Karpas-422 (cell line): ENCODE results near the gene PUM1. TPM values are rescaled to one million over a fixed set of nuclear protein-coding genes. Genes with fewer than 3 reads are reported as not detected.
"Not testable (repeated sequence)": the region's sequence is repeated elsewhere in the genome, so short reads cannot be mapped to it uniquely, and the experiment has no call there.

Experiments used
- DNase-seq: peaks from one replicate; pipeline ENCODE4 v3.0.0-alpha.2; 2015
- H2AFZ ChIP-seq: fragments of 200-600 bp; sonication (generic); 2 replicates; pipeline ENCODE4 v1.6.1; 2014; ENCODE audit warnings: antibody characterized with exemption, low read length, mixed read lengths
- H3K27ac ChIP-seq: fragments of 200-600 bp; sonication (generic); 2 replicates; pipeline ENCODE4 v1.5.1; 2014; ENCODE audit warnings: mild to moderate bottlenecking, low read length, moderate library complexity
- H3K27me3 ChIP-seq: fragments of 200-600 bp; sonication (generic); 2 replicates; pipeline ENCODE4 v1.6.1; 2014; ENCODE audit warnings: low read length, mixed read lengths
- H3K36me3 ChIP-seq: fragments of 200-600 bp; sonication (generic); 2 replicates; pipeline ENCODE4 v1.6.1; 2014; ENCODE audit warnings: low read length, mixed read lengths; ENCODE audit not compliant: insufficient read depth
- H3K4me1 ChIP-seq: fragments of 200-600 bp; sonication (generic); 2 replicates; pipeline ENCODE4 v1.6.1; 2014; ENCODE audit warnings: mild to moderate bottlenecking, low read length, mixed read lengths
- H3K4me2 ChIP-seq: fragments of 200-600 bp; sonication (generic); 2 replicates; pipeline ENCODE4 v1.6.1; 2014; ENCODE audit warnings: low read length, low read depth, mild to moderate bottlenecking; ENCODE audit not compliant: poor library complexity, severe bottlenecking
- H3K4me3 ChIP-seq: fragments of 200-600 bp; sonication (generic); 2 replicates; pipeline ENCODE4 v1.5.1; 2014; ENCODE audit warnings: mild to moderate bottlenecking, antibody characterized with exemption, low read length, mixed read lengths
- H3K79me2 ChIP-seq: fragments of 200-600 bp; sonication (generic); 2 replicates; pipeline ENCODE4 v1.6.1; 2014; ENCODE audit warnings: mild to moderate bottlenecking, low read length, mixed read lengths
- H3K9ac ChIP-seq: fragments of 200-600 bp; sonication (generic); 2 replicates; pipeline ENCODE4 v1.6.0; 2014; ENCODE audit warnings: low read length
- H3K9me2 ChIP-seq: fragments of 200-600 bp; sonication (generic), shearing (Covaris generic); replicated peaks from 2 replicates; pipeline ENCODE4 v1.6.0; 2014; ENCODE audit warnings: mild to moderate bottlenecking, low read length, moderate library complexity; ENCODE audit not compliant: insufficient read depth
- H3K9me3 ChIP-seq: fragments of 300-700, 200-600 bp; sonication (generic); 2 replicates; pipeline ENCODE4 v1.6.1; 2014; ENCODE audit warnings: low read length, mixed read lengths
- H4K20me1 ChIP-seq: fragments of 200-600 bp; sonication (generic); 2 replicates; pipeline ENCODE4 v1.6.1; 2014; ENCODE audit warnings: mild to moderate bottlenecking, antibody characterized with exemption, low read length, low read depth; ENCODE audit not compliant: insufficient read depth
- total RNA-seq: library from RNA; depleted of rRNA; stranded (reverse); fragments of >200 nt; shearing (Covaris generic); gene quantifications from 2 replicates; pipeline ENCODE4 v1.2.3, GENCODE V29; 2014; ENCODE audit warnings: low replicate concordance

Gene PUM1
- total RNA-seq, 1 experiment from 2014 or later = 96.2 TPM

- no peaks in the 10 kb centered on the region for H3K9me2 ChIP-seq
- DNase-seq = no peak
- H3K36me3 ChIP-seq = peaks cover 55% of the 10 kb centered on the region
- no peaks in the 10 kb centered on the region for H3K4me1 ChIP-seq
- no peak overlapping the region for H3K9ac ChIP-seq
- H3K79me2 ChIP-seq = peaks cover 99% of the 10 kb centered on the region
- H3K9me3 ChIP-seq = no peaks in the 10 kb centered on the region
- H2AFZ ChIP-seq = no peak overlapping the region
- peaks cover 73% of the 10 kb centered on the region for H4K20me1 ChIP-seq
- no peak overlapping the region for H3K4me3 ChIP-seq
- H3K27me3 ChIP-seq = no peaks in the 10 kb centered on the region
- no peak overlapping the region for H3K27ac ChIP-seq
- H3K4me2 ChIP-seq = no peak overlapping the region
These were observed 22.9 kb downstream of the PUM1 start for GRCh38 chr1:31042656-31043055.

GRCh38 chr1:31041529-31041928 lies 24.0 kb downstream of the PUM1 start:
- H3K27me3 ChIP-seq = no peaks in the 10 kb centered on the region
- no peak overlapping the region for H3K4me3 ChIP-seq
- H2AFZ ChIP-seq = no peak overlapping the region
- peaks cover 72% of the 10 kb centered on the region for H4K20me1 ChIP-seq
- H3K36me3 ChIP-seq = peaks cover 43% of the 10 kb centered on the region
- H3K27ac ChIP-seq = no peak overlapping the region
- H3K79me2 ChIP-seq = peaks cover 99% of the 10 kb centered on the region
- H3K9me2 ChIP-seq = no peaks in the 10 kb centered on the region
- no peak overlapping the region for H3K4me2 ChIP-seq
- DNase-seq = no peak
- H3K4me1 ChIP-seq = peaks cover 6% of the 10 kb centered on the region
- no peak overlapping the region for H3K9ac ChIP-seq
- no peaks in the 10 kb centered on the region for H3K9me3 ChIP-seq

GRCh38 chr1:31040038-31040437 lies 25.5 kb downstream of the PUM1 start:
- Histone ChIP-seq H3K9ac (no peak overlapping the region), H3K9me3 (no peaks in the 10 kb centered on the region), H3K4me1 (peaks cover 20% of the 10 kb centered on the region), H2AFZ (no peak overlapping the region), H3K36me3 (peaks cover 42% of the 10 kb centered on the region), H4K20me1 (peaks cover 81% of the 10 kb centered on the region), H3K79me2 (peaks cover 99% of the 10 kb centered on the region), H3K4me3 (no peak overlapping the region), H3K9me2 (no peaks in the 10 kb centered on the region), H3K4me2 (no peak overlapping the region), H3K27me3 (no peaks in the 10 kb centered on the region), H3K27ac (no peak overlapping the region)
- DNase-seq = no peak

GRCh38 chr1:31038935-31039334 lies 26.6 kb downstream of the PUM1 start:
- H3K9ac ChIP-seq, H3K9me2 ChIP-seq, H3K27me3 ChIP-seq, H3K4me2 ChIP-seq, H3K27ac ChIP-seq, H2AFZ ChIP-seq, H3K4me3 ChIP-seq, DNase-seq, H3K9me3 ChIP-seq: not testable (repeated sequence)
- Histone ChIP-seq H4K20me1 (peaks cover 79% of the 10 kb centered on the region), H3K36me3 (peaks cover 34% of the 10 kb centered on the region), H3K79me2 (peaks cover 99% of the 10 kb centered on the region), H3K4me1 (peaks cover 27% of the 10 kb centered on the region)

- Histone ChIP-seq H2AFZ (no peak overlapping the region), H4K20me1 (peaks cover 79% of the 10 kb centered on the region), H3K36me3 (peaks cover 28% of the 10 kb centered on the region), H3K4me2 (no peak overlapping the region), H3K27ac (no peak overlapping the region), H3K9me3 (no peaks in the 10 kb centered on the region), H3K27me3 (no peaks in the 10 kb centered on the region), H3K9me2 (no peaks in the 10 kb centered on the region), H3K4me1 (peaks cover 32% of the 10 kb centered on the region), H3K4me3 (no peak overlapping the region), H3K9ac (no peak overlapping the region), H3K79me2 (peaks cover 99% of the 10 kb centered on the region)
- DNase-seq = no peak
These were observed 27.2 kb downstream of the PUM1 start for GRCh38 chr1:31038360-31038759.

- peaks cover 43% of the 10 kb centered on the region for H3K4me1 ChIP-seq
These were observed 28.6 kb downstream of the PUM1 start for GRCh38 chr1:31036749-31037500.

GRCh38 chr1:31033598-31033997 lies 31.9 kb downstream of the PUM1 start:
- Histone ChIP-seq H3K4me2 (no peak overlapping the region), H3K9ac (no peak overlapping the region), H3K36me3 (peaks cover 10% of the 10 kb centered on the region; the same call in 1 of the 2 replicates), H4K20me1 (peaks cover 67% of the 10 kb centered on the region), H2AFZ (no peak overlapping the region), H3K4me1 (peaks cover 77% of the 10 kb centered on the region), H3K4me3 (no peak overlapping the region), H3K27ac (no peak overlapping the region), H3K27me3 (no peaks in the 10 kb centered on the region), H3K9me2 (no peaks in the 10 kb centered on the region), H3K79me2 (peaks cover 100% of the 10 kb centered on the region), H3K9me3 (no peaks in the 10 kb centered on the region)
- no peak for DNase-seq

More at GRCh38 chr1:31036749-31037500, 28.6 kb downstream of the PUM1 start:
- Histone ChIP-seq H4K20me1 (peaks cover 76% of the 10 kb centered on the region), H3K4me3 (no peak overlapping the region), H3K36me3 (peaks cover 17% of the 10 kb centered on the region; the same call in 1 of the 2 replicates), H3K9ac (no peak overlapping the region), H3K9me2 (no peaks in the 10 kb centered on the region), H3K27ac (no peak overlapping the region), H2AFZ (no peak overlapping the region), H3K4me2 (no peak overlapping the region), H3K79me2 (peaks cover 99% of the 10 kb centered on the region), H3K9me3 (no peaks in the 10 kb centered on the region), H3K27me3 (no peaks in the 10 kb centered on the region)
- no peak for DNase-seq

- no peak overlapping the region for H3K4me2 ChIP-seq
- H3K9me2 ChIP-seq = no peaks in the 10 kb centered on the region
- peaks cover 14% of the 10 kb centered on the region; the same call in 1 of the 2 replicates for H3K36me3 ChIP-seq
- DNase-seq = no peak
- no peak overlapping the region for H3K9ac ChIP-seq
- no peaks in the 10 kb centered on the region for H3K27me3 ChIP-seq
- no peak overlapping the region for H2AFZ ChIP-seq
- no peaks in the 10 kb centered on the region for H3K9me3 ChIP-seq
- no peak overlapping the region for H3K4me3 ChIP-seq
- H3K27ac ChIP-seq = peak overlapping the region; percentile 35; the same call in 1 of the 2 replicates
- peaks cover 100% of the 10 kb centered on the region for H3K79me2 ChIP-seq
- peaks cover 66% of the 10 kb centered on the region for H4K20me1 ChIP-seq
- peaks cover 90% of the 10 kb centered on the region for H3K4me1 ChIP-seq
These were observed 33.3 kb downstream of the PUM1 start for GRCh38 chr1:31032266-31032665.
